ENCODE data around the gene EXOC3.
"Not testable (repeated sequence)": the region's sequence is repeated elsewhere in the genome, so short reads cannot be mapped to it uniquely, and the experiment has no call there.

EXOC3 gene

DNA sequence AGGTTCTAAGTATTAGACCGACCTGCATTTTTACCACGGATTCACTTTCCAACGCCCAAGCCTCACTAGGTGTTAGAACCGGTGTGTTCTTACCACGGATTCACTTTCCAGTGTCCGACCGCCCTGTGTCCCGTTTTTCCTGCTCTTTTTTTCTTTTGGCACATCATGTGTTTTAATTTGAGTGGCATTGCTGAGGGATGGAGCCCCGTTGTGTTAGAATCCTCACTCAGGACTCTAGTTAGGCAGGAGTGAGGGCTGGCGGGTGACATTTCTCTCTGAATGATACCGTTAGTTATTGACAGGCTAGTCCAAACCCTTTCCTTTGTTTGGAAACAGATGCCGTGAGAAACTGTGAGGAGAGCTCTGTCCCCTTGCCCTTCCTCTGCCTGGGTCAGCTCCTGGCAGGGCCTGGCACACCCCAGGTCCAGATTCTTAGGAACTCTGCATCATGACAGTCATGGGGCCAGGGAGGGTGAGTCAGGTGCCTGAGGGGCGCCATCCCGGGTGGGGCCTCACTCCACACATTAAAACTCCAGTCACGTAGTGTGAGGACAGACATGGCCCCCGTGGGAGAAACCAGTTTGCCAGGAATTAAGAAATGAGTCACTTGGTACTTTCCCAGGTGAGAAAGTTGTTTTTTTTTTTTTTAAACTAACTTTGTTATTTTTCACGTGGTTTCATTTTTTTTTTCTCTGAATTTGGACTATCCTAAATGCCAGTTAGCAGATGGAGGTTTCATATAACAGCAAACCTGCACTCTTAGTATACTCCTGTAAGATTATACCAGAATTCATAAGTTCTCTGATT lies 15.8 kb downstream of the EXOC3 start:
- no peak for DNase-seq

DNA sequence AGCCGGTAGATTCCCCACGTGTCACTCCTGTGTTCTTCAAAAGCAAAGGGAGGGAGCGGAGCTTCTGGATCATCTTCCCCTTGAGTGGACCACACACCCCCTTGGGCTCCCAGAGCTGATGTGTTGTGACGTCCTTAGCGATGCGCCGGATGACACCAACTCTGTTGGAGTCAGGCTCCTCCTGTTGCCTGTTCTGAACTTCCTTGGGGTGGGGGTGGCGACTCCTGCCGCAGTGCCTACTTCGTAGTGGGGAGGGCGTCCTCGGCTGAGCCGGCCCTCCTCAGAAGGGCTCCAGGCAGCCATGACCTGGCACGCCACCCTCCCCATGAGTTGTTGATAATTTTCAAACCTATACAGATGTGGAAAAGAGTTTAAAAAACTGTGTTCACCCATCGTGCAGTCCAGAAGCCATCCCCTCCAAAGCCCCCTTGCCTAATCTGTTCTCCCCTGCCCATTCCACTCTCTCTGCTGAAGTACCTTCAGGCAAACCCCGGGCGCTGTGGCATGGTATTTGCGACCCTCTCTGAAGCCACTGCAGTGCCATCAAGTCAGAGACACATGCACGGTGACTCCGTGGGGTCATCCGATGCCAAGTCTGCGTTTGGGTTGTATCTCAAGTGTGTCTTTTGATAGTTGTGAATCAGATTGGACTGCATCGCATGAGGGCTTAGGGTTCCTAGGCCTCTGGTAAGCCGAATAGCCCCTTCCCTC lies 16.7 kb downstream of the EXOC3 start:
- DNase-seq, result no peak

DNA sequence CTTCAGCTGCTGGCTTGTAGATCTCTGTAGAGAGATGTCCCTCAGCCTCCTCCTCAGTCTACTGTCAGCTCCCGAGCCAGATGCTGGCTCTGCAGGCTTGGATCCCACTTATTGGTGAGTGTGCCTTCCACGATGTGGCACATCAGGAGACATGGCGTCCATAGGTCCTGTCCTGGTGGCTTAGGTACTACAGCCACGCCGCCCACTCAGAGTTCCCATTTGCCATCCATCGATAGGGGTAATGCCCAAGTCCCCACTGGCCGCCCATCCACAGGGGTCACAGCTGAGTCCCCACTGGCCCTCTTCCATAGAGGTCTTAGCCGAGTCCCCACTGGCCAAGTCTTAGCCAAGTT lies 17.3 kb downstream of the EXOC3 start:
- no peak for DNase-seq

DNA sequence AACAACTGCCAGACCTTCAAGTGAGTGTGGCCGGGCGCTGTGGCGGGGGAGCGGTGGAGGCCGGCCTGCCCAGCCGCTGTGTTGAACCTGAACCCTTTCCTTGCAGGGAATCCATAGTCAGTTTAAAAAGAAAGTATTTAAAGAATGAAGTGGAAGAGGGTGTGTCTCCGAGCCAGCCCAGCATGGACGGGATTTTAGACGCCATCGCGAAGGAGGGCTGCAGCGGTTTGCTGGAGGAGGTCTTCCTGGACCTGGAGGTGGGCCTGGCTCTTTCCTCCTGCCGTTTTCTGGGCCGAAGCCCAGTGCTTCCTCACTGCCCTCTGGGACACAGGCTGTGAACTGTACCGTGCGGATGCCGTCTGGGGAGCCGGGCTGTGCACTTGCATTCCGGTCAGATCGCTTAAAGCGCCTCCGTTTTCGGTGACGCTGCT lies 19.1 kb downstream of the EXOC3 start:
- no peak for DNase-seq

DNA sequence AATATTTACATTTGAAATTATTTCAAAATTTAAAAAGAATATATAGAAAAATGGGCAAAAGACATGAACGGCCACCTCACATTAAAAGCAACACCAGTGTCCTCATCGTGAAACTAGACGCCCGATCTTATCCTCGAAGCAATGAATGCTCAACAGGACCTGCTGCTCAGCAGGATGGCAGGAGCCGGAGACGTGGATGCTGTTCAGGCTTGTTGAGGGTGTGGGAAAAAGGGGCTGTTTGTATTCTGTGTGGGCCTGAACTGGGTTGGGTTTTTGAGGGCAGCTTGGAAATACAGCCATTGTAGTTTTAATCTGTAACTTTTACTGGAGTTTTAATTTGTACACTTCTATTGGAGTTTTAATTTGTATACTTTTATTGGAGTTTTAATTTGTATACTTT lies 20.3 kb downstream of the EXOC3 start:
- DNase-seq, result no peak

DNA sequence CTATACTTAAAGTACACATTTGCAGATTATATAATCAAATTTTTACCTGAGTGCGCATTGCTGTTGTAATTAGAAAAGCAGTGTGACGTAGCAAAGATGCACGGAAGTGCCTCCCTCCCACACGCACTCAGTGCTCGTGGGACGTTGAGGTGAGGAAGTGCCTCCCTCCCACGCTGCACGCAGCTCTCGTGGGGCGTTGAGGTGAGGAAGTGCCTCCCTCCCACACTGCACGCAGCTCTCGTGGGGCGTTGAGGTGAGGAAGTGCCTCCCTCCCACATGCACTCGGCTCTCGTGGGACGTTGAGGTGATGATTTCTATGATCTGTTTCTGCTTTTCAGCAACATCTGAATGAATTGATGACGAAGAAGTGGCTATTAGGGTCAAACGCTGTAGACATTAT lies 21.0 kb downstream of the EXOC3 start:
- no peak for DNase-seq

DNA sequence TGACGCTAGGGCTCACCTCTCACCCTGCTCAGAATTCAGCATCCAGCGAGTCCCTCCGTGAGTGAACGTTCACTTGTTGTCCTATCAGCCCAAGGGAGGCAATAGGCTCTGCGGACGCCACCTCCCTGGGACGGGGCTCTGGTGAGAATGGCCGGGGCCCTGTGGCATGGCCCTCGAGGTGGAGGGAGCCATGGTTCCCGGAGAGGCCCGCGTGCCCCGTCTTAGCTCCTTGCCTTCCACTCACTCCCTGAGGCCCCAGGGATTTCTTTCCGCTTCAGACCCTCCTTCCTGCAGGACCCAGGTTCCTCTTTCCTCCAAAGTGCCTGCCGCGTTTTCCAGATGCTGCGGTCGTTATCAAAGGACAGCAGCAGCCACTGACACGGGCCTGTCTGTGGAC lies 21.5 kb downstream of the EXOC3 start:
- no peak for DNase-seq

DNA sequence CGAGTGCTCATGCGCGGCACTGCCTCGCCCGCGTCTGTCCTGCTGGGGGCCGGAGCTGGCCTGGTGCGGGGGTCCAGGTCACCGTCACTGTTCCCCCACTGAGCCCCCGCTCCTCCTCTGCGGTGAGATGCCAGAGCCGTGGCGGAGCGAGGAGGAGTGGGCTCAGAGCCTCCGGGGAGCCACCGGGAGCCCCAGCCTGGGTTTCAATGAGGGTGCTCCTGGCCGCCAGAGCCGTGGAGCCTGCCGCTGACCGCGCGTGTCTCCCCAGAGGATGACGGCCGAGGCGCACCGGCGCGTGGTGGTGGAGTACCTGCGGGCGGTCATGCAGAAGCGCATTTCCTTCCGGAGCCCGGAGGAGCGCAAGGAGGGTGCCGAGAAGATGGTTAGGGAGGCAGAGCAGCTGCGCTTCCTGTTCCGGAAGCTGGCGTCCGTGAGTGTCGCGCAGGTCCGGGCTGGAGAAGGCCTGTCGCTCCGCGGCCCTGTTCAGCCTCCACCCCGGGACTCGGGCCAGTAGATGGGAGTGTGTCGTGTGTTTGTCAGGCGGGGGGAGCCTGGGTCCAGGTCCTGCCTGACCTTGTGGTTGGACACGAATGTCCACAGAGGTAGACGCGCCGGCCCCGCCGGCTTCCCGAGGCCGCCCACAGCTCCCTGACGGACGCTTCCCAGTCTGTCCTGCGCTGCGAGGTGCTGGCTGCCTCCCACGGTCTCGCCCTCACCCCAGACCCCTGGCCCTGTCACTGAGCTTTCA lies 22.0 kb downstream of the EXOC3 start:
- no peak for DNase-seq

DNA sequence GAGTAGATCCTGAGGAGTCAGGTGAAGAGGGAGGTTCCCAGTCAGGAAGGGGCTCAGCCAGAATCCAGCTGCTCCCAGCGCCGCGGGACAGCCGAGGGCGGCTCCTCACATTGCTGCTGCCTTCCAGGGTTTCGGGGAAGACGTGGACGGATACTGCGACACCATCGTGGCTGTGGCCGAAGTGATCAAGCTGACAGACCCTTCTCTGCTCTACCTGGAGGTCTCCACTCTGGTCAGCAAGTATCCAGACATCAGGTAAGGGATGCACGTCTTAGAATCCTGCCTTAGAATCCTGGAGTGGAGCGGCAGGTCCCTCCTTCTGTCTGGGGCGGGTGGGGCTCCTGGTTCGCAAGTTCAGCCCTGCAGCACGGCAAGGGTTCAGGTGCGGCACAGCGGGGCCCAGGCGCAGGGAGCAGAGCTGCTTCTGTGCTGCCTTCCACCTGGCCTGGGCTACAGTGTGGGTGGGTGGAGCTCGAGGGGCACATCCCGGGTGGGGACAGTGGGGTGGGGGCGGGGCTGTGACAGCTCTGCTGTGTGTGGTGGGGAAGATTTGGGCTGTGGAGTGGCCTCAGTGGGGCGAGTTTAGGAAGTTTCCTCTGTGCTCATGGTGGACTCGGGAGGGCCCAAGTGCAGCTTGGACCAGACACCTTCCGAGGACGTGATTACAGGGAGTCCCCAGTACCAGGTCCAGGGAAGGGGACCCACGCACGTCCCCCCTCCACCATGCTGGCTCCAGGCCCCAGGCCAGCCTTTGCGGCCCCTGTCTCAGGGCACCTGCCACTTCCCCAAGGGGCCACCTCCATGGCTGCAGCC lies 22.8 kb downstream of the EXOC3 start:
- DNase-seq, result no peak

DNA sequence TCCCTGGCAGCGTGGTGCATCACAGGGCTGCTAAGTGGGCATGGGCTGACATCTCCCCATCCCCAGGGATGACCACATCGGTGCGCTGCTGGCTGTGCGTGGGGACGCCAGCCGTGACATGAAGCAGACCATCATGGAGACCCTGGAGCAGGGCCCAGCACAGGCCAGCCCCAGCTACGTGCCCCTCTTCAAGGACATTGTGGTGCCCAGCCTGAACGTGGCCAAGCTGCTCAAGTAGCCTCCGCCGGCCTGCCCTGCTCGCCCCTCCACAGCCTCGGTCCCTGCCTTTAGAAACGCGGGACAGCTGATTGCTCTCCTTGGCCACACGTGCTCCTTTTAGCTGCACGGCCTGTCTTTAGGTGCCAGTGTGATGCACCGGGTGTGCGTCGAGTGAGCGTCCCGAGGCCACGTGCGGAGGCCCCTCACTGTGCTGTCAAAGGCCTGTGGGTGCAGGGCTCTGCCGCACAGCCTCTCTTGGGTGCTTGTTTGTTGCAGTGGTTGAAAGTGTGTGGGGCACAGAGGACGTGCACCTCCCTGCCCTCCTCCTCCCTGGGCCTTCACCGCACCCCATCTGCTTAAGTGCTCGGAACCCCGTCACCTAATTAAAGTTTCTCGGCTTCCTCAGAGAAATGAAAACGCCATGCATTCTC lies 23.8 kb downstream of the EXOC3 start:
- DNase-seq, result no peak

DNA sequence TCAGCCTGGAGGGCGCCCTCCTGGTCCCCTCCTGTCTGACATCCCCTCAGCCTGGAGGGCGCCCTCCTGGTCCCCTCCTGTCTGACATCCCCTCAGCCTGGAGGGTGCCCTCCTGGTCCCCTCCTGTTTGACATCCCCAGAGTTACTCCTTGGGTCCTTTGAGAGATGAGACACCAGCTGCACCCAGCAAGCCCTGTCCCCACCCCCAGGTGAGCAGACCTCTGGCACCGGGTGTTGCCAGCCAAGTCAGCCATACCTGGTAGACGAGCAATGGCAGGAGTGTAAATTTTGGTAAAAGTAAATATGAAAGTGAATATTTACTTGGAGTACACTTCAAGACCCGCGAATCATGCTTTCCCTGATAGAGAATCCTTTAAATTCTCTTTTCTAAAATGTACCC lies 25.4 kb downstream of the EXOC3 start:
- no peak for DNase-seq

DNA sequence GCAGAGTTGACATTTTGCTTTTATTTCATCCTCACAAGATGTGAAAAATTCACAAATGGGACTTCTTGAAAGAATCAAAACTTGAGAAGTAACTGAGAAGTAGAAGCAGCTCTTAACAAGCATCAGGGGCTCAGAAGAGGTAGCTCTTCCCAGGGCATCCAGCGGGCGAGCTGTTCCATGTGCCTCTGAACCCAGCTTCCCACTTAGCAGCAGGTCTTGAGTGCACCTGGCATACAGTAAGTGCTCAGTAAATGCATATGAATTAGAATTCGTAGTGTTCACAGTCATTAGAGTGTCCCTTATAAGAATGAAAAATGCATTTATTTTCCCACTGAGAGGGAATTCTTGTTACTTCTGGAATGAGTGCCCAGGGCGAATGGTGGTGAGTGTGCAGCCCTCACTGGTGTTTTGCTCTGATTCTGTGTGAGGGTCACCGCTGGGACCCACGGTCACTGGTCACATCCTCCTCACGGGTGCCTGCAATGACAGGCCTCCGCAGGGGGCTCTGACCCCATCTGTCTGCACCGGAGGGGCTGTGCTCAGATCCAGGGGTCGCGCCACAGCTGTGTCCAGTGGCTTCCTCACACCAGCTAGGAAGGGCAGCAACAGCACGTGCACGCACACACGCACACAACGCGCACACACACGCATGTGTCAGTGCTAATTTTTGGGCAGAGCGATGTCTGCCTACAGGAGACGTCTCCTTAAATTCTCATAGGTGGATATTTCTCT lies 26.9 kb downstream of the EXOC3 start:
- DNase-seq, result no peak

DNA sequence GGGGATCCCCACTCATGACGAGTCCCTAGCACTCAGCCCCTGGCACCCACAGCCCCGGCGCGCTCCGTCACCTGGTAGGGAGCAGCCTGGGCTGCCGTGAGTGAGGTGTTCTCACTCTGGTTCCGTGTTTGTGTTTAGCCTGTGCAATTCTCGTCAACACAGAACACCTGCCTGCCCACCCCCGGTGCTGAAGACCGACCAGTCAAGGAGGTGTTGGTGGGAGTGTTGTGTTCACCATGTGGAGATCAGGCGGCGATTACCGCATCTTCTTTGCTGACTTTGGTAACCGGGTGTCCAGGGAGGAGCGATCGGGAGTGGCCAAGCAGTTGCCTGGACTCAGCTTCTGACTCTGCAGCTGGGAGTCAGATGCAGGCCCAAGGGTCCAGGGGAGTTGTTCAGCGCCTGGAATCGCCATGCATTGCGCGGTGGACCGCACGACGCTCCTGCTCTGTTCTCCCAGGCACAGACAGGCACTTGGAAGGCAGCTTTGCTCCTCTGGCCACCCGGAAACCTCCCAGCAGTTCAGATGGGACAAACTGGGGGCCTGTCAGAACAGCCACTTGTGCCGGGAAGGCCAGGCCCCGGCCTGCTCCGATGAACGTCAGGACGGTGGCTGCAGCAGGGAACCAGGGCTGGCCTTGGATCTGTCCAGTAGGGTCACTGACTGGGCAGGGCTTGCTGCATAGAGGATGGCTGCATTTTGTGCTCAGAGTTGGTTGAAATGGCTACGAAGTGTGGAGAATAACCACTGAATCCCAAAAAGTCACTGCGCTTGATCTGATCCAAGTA lies 28.2 kb downstream of the EXOC3 start:
- DNase-seq, result no peak

DNA sequence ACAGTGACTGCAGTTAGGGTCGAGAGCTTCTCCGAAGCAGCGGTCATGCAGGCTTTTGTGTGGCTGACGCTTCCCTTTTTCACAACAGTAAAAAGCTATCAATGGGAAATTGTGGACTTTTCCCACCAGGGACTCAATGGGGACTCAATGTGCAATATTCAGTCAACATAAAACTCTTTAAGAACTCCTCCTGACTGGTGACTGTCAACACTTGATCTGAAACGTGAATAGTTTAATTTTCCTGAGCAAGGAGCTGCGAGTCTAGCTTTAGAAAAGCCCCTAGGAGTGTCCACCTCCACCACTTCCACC lies 28.7 kb downstream of the EXOC3 start:
- DNase-seq, result no peak

DNA sequence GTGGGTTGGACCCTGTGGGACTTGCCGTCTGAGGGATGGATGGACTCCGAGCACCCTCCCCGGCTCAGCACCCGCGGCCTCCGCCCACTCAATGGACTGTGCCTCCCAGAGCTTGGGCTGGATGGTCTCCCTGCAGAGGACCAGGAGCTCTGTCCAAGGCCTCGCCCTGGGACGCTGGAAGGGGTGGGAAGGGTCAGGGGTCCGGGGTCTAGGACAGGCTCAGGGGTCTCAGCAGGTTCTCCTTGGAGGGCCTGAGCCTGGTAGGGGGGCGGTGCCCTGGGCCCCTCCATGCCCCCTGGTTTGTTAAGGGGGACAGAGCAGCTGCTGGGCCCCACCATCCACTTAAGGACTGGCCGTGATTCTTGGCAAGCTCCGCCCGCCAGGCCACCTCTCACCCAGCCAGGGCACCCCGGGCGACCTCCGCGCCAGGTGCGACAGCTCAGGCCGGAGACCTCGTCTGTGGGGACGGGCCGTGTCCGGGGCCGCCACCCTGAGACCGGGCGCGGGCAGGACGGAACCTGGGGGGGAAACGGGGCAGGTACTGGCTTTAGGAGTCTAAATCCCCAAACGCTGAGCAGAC lies 29.2 kb downstream of the EXOC3 start:
- DNase-seq, result no peak

DNA sequence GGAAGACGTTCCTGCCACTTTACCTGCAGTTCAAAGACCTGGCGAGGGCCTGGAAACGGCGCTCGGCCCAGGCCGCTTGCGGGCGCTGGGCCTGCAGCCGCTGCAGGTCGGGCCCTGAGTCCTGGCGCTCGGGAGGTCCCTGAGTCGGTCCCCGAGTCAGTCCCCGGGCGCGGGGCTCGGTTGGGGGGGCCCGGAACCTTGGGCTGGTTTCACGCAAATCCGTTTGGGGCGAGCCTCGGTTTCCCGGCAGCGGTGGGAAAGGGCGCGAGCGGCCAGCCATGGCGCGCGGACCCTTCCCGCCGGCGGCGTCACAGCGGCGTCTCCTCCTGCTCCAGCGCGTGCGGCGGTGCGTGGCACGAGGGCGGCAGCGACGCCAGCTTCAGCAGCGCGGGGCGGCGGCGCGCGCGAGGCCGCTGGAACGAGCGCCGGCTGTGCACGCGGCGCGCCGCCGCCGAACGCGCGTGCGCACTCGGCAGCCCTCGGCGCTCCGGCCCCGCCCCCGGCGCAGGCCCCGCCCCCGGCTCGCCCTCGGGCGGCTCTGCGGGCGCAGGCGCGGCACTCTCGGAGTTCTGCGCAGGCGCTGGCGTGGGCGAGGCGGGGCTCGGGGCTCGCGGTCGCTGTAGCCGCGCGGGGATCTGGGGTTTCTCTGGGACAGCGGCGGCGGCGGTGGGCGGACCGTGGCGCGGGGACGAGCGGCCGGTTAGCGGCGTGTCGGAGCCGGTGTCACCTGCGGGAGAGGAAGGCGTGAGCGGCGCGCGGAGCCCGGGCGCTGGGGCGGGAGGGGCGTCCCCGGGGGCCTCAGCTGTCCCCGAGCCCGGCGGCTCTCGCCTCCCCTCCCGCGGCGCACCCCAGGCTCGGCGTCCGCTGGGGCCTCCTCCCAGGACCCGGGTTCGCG lies 29.9 kb downstream of the EXOC3 start:
- peak; percentile 92 for DNase-seq

DNA sequence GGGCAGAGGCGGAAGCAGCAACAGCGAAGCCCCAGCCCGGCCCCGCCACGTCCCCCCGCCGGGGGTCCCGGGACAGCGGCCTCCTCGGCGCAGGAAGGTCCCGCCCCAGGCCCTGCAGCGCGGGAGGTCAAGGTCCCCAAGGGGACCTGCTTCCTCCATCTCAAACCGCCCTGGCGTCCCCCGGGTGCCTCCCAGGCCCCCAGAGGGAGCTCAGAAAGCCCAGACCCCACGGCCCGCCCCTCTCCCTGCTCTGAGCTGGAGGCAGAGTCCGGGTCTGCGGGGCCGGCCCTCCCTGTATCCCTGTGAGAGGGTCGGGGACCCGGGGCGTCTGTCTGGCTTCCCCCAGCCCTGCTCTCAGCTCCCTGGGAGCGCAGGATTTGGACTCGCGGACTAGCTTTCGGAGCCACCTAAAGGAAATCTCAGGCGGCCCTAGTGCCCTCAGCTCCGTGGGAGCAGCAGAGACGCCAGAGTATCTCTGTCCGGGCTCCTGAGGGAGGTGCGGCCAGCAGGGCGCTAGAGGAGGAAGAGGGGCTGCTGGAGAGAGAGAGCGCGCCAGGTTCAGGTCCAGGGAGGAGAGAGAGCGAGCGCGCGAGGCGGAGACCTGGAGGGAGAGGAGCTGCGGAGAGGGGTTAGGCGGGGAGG lies 30.7 kb downstream of the EXOC3 start:
- DNase-seq, result peak; percentile 17

DNA sequence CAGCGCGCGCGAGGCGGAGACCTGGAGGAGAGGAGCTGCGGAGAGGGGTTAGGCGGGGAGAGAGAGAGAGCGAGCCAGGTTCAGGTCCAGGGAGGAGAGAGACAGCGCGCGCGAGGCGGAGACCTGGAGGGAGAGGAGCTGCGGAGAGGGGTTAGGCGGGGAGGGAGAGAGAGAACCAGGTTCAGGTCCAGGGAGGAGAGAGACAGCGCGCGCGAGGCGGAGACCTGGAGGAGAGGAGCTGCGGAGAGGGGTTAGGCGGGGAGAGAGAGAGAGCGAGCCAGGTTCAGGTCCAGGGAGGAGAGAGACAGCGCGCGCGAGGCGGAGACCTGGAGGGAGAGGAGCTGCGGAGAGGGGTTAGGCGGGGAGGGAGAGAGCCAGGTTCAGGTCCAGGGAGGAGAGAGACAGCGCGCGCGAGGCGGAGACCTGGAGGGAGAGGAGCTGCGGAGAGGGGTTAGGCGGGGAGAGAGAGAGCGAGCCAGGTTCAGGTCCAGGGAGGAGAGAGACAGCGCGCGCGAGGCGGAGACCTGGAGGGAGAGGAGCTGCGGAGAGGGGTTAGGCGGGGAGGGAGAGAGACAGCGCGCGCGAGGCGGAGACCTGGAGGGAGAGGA lies 31.4 kb downstream of the EXOC3 start:
- DNase-seq, result not testable (repeated sequence)
